ENCODE data around the gene QSOX1. TPM values are rescaled to one million over a fixed set of nuclear protein-coding genes. Genes with fewer than 3 reads are reported as not detected.

QSOX1 gene
- total RNA-seq, 2 donors from 2014 or later: 42.1 to 42.3 TPM

DNA sequence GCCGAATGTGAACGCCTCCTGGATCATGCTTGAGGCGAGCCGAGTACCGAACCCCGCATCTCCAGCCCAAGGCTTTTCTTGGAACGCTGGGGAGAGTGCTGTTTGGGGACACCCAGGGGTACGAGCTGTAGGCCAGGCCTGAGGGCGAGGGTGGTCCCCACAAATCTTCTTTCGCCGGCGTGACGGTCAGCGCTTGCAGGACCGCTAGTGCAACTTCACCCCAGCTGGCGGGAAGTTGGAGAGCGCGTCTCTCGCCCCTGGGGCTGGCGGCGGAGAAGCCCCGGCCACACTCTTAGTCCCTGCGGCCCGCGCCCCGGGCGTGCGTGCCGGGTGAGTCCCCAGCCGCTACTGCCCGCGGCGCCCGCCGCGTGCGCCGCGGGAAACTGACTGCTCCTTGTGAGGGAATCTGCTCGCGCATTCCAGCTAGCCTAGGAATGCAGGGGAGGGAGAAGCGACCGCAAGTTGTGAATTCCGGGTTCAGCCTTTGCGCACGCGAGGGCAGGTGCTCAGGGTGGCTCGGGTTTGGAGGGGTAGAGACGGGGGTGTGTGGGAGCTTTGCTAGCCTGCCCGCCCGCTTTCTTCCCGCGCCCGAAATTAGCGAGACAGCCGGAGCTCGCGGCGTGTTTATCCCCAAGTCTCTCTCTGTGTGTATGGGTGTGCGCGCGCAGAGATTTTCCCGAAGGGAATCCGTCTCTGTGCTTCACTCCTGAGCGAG is 76.3 kb downstream of the QSOX1 start:
- H3K36me3 Mint-ChIP-seq: peaks cover 0 to 6% of the 10 kb centered on the region in 2 donors
- no peak overlapping the region for H3K27ac Mint-ChIP-seq
- peak in 1 of 2 donors; percentile 24 for ATAC-seq
- no peaks in the 10 kb centered on the region for H3K9me3 Mint-ChIP-seq
- DNase-seq (ENCODE audit: low spot score in 2 of 2): no peak

DNA sequence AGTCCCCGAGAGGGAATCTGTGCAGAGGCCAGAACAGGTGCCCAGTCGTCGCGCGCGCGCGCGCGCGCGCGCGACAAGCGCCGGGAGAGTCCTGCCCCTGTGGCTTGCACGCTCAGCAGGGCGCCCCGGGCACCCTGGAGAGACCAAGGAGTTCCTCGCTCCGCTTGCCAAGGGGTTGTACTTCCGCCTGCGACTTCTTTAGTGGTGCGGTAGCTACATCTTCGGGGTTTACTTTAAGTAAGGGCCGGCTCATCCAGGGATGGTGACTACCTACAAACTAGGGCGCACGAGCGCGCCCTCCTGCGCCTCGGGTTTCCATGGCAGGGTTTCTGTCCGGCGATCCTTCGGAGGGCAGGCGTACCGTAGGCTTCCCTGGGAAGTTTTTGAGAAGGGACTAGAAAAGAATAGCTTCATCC is 76.8 kb downstream of the QSOX1 start:
- DNase-seq (ENCODE audit: low spot score in 2 of 2): peak in 1 of 2 donors; percentile 36
- no peak overlapping the region for H3K27ac Mint-ChIP-seq
- peak in 1 of 2 donors; percentile 39 for ATAC-seq

DNA sequence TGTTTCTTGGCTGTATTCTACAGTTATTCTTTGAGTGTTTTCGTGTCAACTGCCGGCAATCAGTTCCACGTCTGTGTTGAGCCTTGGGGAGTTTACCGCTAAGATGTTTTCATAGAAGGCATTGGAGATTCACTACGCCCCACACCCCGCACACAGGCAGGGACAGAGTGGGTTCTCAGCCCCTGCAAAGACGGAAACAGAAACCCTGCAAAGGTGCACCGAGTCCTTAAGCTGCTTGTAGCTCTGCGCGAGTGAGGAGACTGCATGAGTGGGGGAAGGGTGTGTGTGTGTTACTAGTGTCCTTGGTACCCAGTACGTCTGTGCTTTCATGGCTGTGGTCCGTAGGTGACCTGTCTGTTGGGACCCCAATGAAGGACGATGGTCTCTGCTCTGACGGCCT is 77.3 kb downstream of the QSOX1 start:
- peaks cover 0 to 6% of the 10 kb centered on the region in 2 donors for H3K36me3 Mint-ChIP-seq
- no peak for DNase-seq (ENCODE audit: low spot score in 2 of 2)
- H3K9me3 Mint-ChIP-seq: no peaks in the 10 kb centered on the region
- H3K27ac Mint-ChIP-seq: no peak overlapping the region
- ATAC-seq: no peak

More for the DNA sequence above, 76.8 kb downstream of the QSOX1 start:
- H3K36me3 Mint-ChIP-seq: peaks cover 0 to 6% of the 10 kb centered on the region in 2 donors
- H3K9me3 Mint-ChIP-seq: no peaks in the 10 kb centered on the region

DNA sequence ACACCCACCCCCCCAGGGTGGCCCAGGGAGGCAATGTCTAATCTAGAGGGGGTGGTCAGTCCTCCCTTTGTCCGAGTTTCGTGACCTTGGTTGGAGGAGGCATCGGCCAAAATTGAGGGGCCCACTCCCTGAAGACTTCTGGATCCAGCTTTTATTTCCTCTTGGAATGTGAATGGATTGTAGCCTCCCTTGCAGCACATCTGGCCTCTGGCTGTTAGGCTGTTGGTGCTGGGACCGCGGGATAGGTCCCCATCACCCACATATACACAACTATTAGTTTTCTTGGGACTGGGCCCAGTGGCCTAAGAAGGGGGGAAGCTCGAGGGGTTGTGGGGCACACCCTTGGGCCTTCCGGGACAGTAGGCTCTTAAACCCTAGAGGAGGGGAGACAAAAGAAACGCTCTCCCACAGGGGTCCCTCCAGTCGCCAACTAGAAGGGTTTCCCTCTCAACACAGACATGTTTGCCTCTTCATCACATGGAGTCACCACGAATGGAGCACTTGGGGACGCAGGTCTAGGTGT is 77.9 kb downstream of the QSOX1 start:
- peaks cover 0 to 6% of the 10 kb centered on the region in 2 donors for H3K36me3 Mint-ChIP-seq
- no peak for DNase-seq (ENCODE audit: low spot score in 2 of 2)
- H3K9me3 Mint-ChIP-seq: no peaks in the 10 kb centered on the region

DNA sequence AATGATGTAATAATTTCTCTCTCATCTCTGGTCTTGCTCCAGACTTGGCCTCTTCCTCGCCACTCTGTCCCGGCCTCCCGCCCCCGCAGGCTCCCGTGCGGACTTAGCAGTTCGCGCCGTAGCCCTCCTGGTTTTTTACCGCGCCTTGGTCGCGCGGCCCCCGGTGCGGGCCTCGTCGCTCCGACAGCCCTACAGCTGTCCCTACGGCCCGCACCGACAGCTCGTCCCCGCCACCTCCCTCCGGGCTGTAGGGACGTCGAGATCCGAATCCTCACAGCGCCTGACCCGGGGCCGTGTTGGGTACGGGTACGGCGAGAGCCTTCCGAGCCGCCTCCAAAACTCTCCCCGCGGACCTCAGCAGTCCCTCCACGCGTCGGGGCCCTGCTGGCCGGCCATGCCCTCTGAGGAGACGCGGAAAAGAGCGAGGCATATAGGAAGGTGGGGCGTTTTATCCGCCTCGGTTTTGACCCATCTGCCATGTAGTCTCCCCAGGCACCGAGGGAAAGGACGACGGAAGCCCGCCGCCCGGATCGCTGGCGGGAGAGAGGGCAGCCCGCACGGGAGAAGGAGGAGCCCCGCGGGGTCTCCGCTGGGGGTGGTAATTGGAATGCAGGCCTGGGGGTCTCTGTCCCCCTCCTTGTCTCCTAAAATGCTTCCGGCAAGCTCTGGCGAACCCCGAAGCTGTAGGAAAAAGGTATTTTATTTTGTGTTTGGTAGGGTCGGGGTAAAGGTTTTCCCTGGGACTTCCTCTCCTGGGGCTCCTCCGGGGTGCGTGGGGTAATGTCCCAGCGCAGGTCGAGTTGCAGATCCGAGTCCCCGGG is 78.7 kb downstream of the QSOX1 start:
- DNase-seq (ENCODE audit: low spot score in 2 of 2): no peak
- Mint-ChIP-seq H3K36me3 (peaks cover 0 to 6% of the 10 kb centered on the region in 2 donors), H3K9me3 (no peaks in the 10 kb centered on the region), H3K27ac (no peak overlapping the region)
- ATAC-seq: no peak

More for the DNA sequence above, 77.9 kb downstream of the QSOX1 start:
- no peak for ATAC-seq
- H3K27ac Mint-ChIP-seq: no peak overlapping the region

DNA sequence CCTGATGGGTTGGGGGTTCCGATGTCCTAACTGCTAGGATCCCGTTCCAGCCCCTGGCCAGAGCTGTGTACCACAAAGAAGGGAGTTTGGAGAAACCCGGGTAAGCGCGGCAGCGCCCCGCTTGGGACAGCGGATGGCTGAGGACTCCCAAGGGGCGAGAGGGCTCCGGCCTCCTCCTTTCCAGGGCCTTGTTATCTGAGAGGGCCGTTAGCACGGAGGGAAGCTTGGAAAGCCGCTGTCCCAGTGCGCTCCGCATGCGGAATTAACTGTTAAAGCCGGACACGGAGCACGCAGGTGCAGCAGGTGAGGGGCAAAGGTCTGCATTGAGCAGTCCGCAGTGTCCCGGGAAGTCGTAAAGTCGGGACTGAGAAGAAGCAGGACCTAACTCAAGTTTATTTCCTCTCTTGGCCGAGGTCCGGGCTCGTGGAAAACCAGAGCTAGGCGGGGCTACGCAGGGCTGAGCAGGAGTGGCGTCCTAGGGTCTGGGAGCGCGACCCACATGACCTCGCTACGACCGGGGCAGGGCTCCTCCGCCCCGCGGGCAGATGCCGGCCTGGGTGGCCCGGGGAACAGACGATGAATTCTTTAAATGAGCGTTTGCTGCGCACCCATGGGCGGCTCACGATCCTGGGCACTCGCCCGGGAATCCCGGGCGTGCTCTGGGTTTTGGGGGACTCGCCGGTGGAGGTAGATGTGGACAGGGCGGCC is 79.9 kb downstream of the QSOX1 start:
- Mint-ChIP-seq H3K36me3 (peaks cover 0 to 6% of the 10 kb centered on the region in 2 donors), H3K27ac (peak overlapping the region in 1 of 2 donors; percentile 22), H3K9me3 (no peaks in the 10 kb centered on the region)
- ATAC-seq: no peak
- DNase-seq (ENCODE audit: low spot score in 2 of 2): peak in 1 of 2 donors; percentile 37

DNA sequence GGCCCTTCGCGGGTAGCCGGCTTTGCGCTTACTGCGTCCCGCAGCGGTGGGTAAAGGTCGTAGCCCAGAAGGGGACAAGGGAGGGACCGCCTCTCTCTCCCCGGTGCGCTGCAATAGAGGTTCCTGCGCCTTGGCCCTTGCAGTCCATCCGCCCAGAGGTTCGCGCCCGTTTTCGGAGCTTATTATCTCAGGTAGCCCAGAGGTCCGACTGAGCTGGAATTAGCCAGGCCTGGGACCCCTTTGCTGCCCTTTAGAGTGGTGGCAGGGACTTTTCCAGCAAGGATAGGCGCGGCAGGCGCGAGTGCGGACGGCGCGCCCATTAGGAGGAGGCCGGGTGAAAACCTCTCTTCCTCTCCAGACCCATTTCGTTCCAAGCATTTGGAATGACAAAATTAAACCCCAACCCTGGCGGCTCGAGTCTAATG is 80.4 kb downstream of the QSOX1 start:
- DNase-seq (ENCODE audit: low spot score in 2 of 2): peak in 1 of 2 donors; percentile 29
- H3K9me3 Mint-ChIP-seq: no peaks in the 10 kb centered on the region
- no peak overlapping the region for H3K27ac Mint-ChIP-seq
- no peak for ATAC-seq
- H3K36me3 Mint-ChIP-seq: peaks cover 0 to 6% of the 10 kb centered on the region in 2 donors

- Mint-ChIP-seq H3K9me3 (no peaks in the 10 kb centered on the region), H3K36me3 (peaks cover 0 to 6% of the 10 kb centered on the region in 2 donors), H3K27ac (no peak overlapping the region)
- no peak for ATAC-seq
- no peak for DNase-seq (ENCODE audit: low spot score in 2 of 2)
Measured at GRCh38 chr1:180235502-180236239, 81.0 kb downstream of the QSOX1 start.

- ATAC-seq (no peak), DNase-seq (ENCODE audit: low spot score in 2 of 2) (no peak)
- Mint-ChIP-seq H3K27ac (no peak overlapping the region), H3K36me3 (peaks cover 0 to 6% of the 10 kb centered on the region in 2 donors), H3K9me3 (no peaks in the 10 kb centered on the region)
Measured at GRCh38 chr1:180236698-180237509, 82.2 kb downstream of the QSOX1 start.

GRCh38 chr1:180237869-180238476 is 83.3 kb downstream of the QSOX1 start:
- Mint-ChIP-seq H3K27ac (no peak overlapping the region), H3K9me3 (no peaks in the 10 kb centered on the region), H3K36me3 (peaks cover 0 to 6% of the 10 kb centered on the region in 2 donors)
- ATAC-seq (peak in 1 of 2 donors; percentile 69), DNase-seq (ENCODE audit: low spot score in 2 of 2) (no peak)

- DNase-seq (ENCODE audit: low spot score in 2 of 2) (no peak), ATAC-seq (no peak)
- H3K27ac Mint-ChIP-seq: no peak overlapping the region
- H3K9me3 Mint-ChIP-seq: no peaks in the 10 kb centered on the region
- H3K36me3 Mint-ChIP-seq: peaks cover 0 to 6% of the 10 kb centered on the region in 2 donors
Measured at GRCh38 chr1:180238675-180239074, 84.0 kb downstream of the QSOX1 start.

- H3K9me3 Mint-ChIP-seq: no peaks in the 10 kb centered on the region
- no peak for DNase-seq (ENCODE audit: low spot score in 2 of 2)
- no peak for ATAC-seq
- no peak overlapping the region for H3K27ac Mint-ChIP-seq
- peaks cover 0 to 2% of the 10 kb centered on the region in 2 donors for H3K36me3 Mint-ChIP-seq
Measured at GRCh38 chr1:180239145-180240096, 84.8 kb downstream of the QSOX1 start.

- Mint-ChIP-seq H3K27ac (no peak overlapping the region), H3K36me3 (no peaks in the 10 kb centered on the region), H3K9me3 (no peaks in the 10 kb centered on the region)
- ATAC-seq (no peak), DNase-seq (ENCODE audit: low spot score in 2 of 2) (no peak)
Measured at GRCh38 chr1:180241716-180242544, 87.3 kb downstream of the QSOX1 start.
